ENCODE data around the gene LRRTM4. TPM values are rescaled to one million over a fixed set of nuclear protein-coding genes. Genes with fewer than 3 reads are reported as not detected.

LRRTM4 gene
- total RNA-seq, 1 experiment from 2014 or later = not detected

DNA sequence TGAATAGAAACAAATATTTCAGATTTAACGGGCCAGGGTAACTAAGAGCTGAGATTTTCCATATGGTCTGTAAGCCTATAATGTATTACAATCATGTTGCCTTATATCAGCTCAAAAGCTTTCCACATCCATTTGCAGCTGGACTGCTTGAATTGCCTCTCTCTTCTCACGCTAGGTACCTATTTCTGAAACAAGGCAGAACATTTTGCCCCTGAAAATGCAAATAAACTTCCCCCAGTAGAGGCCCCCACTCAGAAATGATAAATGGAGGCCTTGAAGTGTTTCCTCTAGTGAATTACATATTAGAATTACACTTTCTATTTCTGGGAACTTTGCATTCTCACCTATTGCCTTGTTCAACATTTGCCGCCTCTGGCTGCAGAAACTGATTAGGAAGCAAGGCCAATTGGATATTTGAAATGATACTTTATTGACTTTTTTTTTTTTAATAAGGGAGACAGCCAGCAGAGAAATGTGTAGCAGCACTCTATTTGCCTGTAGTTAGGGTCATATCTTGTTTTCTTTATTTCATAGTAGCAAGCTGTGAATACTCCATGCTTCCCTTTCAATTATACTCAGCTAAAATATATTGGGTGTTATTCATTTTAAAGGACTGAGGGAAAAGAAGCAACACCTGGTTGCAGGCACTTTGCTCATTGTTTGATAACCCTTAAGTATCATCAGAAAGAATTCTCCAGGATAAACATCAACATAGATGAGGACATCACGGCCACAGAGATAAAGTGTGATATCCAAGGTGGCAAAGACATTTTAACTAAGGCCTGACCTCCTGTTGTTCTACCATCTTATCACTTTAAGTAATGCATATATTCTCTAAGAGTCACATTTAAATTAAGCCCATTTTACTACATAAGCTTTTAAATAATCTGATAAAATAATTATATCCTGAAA is 505.5 kb downstream of the LRRTM4 start:
- H3K27ac ChIP-seq (ENCODE audit: low read length) = peak overlapping the region; percentile 88
- H3K9me3 ChIP-seq (ENCODE audit: low read length) = no peaks in the 10 kb centered on the region
- no peaks in the 10 kb centered on the region for H3K79me2 ChIP-seq (ENCODE audit: low read length)
- peak overlapping the region; percentile 19; the same call in 1 of the 2 replicates for H2AFZ ChIP-seq (ENCODE audit: low read length)
- H3K36me3 ChIP-seq (ENCODE audit: insufficient read depth, low read length) = no peaks in the 10 kb centered on the region
- peaks cover 59% of the 10 kb centered on the region for H3K4me1 ChIP-seq (ENCODE audit: low read length)
- H3K27me3 ChIP-seq (ENCODE audit: low read length) = no peaks in the 10 kb centered on the region
- peak overlapping the region; percentile 36; the same call in 1 of the 2 replicates for H3K9ac ChIP-seq (ENCODE audit: low read length)
- peak; percentile 94 for DNase-seq
- peak overlapping the region; percentile 5 for H3K4me3 ChIP-seq (ENCODE audit: low read length)
- H4K20me1 ChIP-seq (ENCODE audit: insufficient read depth, low read depth, low read length) = no peaks in the 10 kb centered on the region
- H3K9me2 ChIP-seq (replicated peaks; ENCODE audit: insufficient read depth, low read length) = no peaks in the 10 kb centered on the region
- H3K4me2 ChIP-seq (ENCODE audit: low read depth, low read length, poor library complexity, severe bottlenecking) = peak overlapping the region; percentile 57

DNA sequence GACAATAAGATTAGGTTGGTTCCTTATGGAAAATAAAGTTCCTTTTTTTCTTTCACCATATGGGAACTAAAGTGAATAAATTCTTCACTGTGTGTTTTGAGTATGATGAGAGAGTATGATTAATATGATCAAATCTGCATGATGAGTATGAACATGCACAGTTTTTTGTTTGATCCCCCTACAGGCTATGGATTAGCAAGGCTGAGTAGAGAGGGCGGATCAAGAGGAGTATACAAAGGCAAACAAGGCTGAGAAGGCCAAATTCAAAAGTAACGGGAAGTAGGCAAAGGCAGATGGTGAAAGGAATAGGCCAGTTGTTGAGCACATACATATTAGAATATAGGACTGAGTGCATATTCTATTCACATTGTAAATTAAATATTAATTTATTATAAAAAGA is 508.2 kb downstream of the LRRTM4 start:
- H2AFZ ChIP-seq (ENCODE audit: low read length) = no peak overlapping the region
- no peaks in the 10 kb centered on the region for H3K36me3 ChIP-seq (ENCODE audit: insufficient read depth, low read length)
- H4K20me1 ChIP-seq (ENCODE audit: insufficient read depth, low read depth, low read length) = no peaks in the 10 kb centered on the region
- H3K9ac ChIP-seq (ENCODE audit: low read length) = no peak overlapping the region
- no peaks in the 10 kb centered on the region for H3K9me3 ChIP-seq (ENCODE audit: low read length)
- H3K27me3 ChIP-seq (ENCODE audit: low read length) = no peaks in the 10 kb centered on the region
- no peak overlapping the region for H3K4me2 ChIP-seq (ENCODE audit: low read depth, low read length, poor library complexity, severe bottlenecking)
- H3K4me3 ChIP-seq (ENCODE audit: low read length) = no peak overlapping the region
- no peaks in the 10 kb centered on the region for H3K9me2 ChIP-seq (replicated peaks; ENCODE audit: insufficient read depth, low read length)
- DNase-seq = no peak
- H3K27ac ChIP-seq (ENCODE audit: low read length) = no peak overlapping the region
- no peaks in the 10 kb centered on the region for H3K79me2 ChIP-seq (ENCODE audit: low read length)
- peaks cover 50% of the 10 kb centered on the region for H3K4me1 ChIP-seq (ENCODE audit: low read length)

DNA sequence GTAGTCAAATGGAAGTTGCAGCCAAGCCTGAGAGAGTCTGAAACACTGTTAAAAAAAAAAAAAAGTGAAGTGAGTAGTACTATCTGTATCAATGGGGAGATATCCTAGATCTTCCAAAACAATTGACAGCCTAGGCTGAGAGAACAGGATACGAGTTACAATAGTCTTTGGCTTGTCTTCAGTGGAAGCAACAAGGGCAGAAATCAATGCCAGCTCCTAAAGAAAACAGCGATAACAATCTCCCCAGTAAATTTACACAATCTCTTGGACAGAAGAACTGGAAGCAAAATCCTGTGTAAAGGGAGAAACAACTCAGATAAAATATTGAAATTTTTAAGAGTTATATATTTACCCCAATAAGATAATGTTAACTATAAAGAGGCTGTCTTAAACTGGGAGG is 508.7 kb downstream of the LRRTM4 start:
- H3K9ac ChIP-seq (ENCODE audit: low read length) = no peak overlapping the region
- H3K9me3 ChIP-seq (ENCODE audit: low read length) = no peaks in the 10 kb centered on the region
- DNase-seq = no peak
- no peaks in the 10 kb centered on the region for H3K36me3 ChIP-seq (ENCODE audit: insufficient read depth, low read length)
- H4K20me1 ChIP-seq (ENCODE audit: insufficient read depth, low read depth, low read length) = no peaks in the 10 kb centered on the region
- H3K79me2 ChIP-seq (ENCODE audit: low read length) = no peaks in the 10 kb centered on the region
- peaks cover 45% of the 10 kb centered on the region for H3K4me1 ChIP-seq (ENCODE audit: low read length)
- H2AFZ ChIP-seq (ENCODE audit: low read length) = 0 out of 2 replicates have a peak overlapping the region, but pooled peaks have one; percentile 7
- no peaks in the 10 kb centered on the region for H3K9me2 ChIP-seq (replicated peaks; ENCODE audit: insufficient read depth, low read length)
- H3K27me3 ChIP-seq (ENCODE audit: low read length) = no peaks in the 10 kb centered on the region
- H3K4me3 ChIP-seq (ENCODE audit: low read length) = no peak overlapping the region
- no peak overlapping the region for H3K27ac ChIP-seq (ENCODE audit: low read length)
- no peak overlapping the region for H3K4me2 ChIP-seq (ENCODE audit: low read depth, low read length, poor library complexity, severe bottlenecking)

DNA sequence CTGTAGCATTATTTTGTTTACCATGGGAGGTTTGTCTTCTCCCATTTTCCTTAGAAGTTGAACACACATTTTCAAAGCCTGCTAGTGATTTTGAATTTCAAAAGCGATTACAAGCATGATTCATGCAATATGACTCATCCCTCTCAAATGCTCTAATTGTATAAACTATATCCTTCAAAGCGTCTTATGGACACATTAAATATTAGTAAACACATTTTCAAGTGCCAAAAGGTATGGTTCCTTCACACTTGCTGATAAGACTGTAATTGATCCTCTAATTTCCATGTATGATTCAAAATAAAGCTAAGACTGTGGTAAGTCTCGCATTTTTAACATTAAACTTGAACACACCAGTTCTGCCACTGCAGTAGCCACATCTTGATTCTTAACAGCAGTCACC is 512.9 kb downstream of the LRRTM4 start:
- Histone ChIP-seq H3K79me2 (ENCODE audit: low read length) (no peaks in the 10 kb centered on the region), H3K27me3 (ENCODE audit: low read length) (no peaks in the 10 kb centered on the region), H3K4me2 (ENCODE audit: low read depth, low read length, poor library complexity, severe bottlenecking) (no peak overlapping the region), H3K4me1 (ENCODE audit: low read length) (peaks cover 27% of the 10 kb centered on the region), H3K4me3 (ENCODE audit: low read length) (no peak overlapping the region), H3K9me2 (replicated peaks; ENCODE audit: insufficient read depth, low read length) (no peaks in the 10 kb centered on the region), H3K9me3 (ENCODE audit: low read length) (no peaks in the 10 kb centered on the region), H3K36me3 (ENCODE audit: insufficient read depth, low read length) (no peaks in the 10 kb centered on the region), H4K20me1 (ENCODE audit: insufficient read depth, low read depth, low read length) (no peaks in the 10 kb centered on the region), H3K27ac (ENCODE audit: low read length) (no peak overlapping the region), H2AFZ (ENCODE audit: low read length) (no peak overlapping the region), H3K9ac (ENCODE audit: low read length) (no peak overlapping the region)
- DNase-seq = no peak

DNA sequence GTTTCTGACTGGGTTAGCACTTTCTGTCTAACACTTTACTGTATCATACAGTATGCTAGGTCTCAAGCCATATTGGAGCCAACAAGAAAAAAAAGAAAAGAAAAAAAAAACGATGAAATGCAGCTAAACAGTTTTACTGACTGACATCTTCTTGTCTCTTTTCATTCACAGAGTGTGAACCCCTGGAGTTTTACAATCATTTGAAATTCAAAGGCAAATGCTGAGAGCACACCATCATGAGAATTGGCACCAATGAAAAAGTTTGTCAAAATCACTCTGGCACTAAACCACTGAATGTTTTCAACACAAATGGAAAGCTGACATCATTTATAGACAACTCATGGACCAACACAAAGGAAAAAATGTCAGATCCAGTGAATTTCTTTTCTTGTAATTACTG is 513.3 kb downstream of the LRRTM4 start:
- H3K27me3 ChIP-seq (ENCODE audit: low read length) = no peaks in the 10 kb centered on the region
- H2AFZ ChIP-seq (ENCODE audit: low read length) = no peak overlapping the region
- H3K9me2 ChIP-seq (replicated peaks; ENCODE audit: insufficient read depth, low read length) = no peaks in the 10 kb centered on the region
- DNase-seq = no peak
- H3K4me2 ChIP-seq (ENCODE audit: low read depth, low read length, poor library complexity, severe bottlenecking) = no peak overlapping the region
- H3K79me2 ChIP-seq (ENCODE audit: low read length) = no peaks in the 10 kb centered on the region
- H4K20me1 ChIP-seq (ENCODE audit: insufficient read depth, low read depth, low read length) = no peaks in the 10 kb centered on the region
- H3K4me1 ChIP-seq (ENCODE audit: low read length) = peaks cover 25% of the 10 kb centered on the region
- H3K9me3 ChIP-seq (ENCODE audit: low read length) = no peaks in the 10 kb centered on the region
- no peak overlapping the region for H3K27ac ChIP-seq (ENCODE audit: low read length)
- H3K4me3 ChIP-seq (ENCODE audit: low read length) = no peak overlapping the region
- H3K36me3 ChIP-seq (ENCODE audit: insufficient read depth, low read length) = no peaks in the 10 kb centered on the region
- H3K9ac ChIP-seq (ENCODE audit: low read length) = no peak overlapping the region

DNA sequence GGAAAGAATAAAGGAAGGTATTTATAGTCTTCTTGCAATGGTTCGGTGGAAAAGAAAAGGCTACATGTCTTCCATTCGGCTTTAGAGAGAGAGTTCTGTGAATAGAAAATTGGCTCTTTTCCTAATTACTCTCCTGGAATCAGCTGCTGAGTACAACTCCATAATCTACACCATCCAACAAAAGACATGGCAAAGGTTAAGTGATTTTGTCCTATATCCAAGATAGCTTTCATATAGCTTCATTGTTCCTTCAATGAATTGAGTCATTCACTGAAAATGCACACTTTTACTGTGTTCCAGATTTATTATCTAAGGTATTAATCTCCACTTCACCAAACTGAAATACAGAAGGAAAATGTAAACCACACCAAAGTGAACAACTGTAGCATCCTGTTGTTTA is 514.5 kb downstream of the LRRTM4 start:
- Histone ChIP-seq H3K4me2 (ENCODE audit: low read depth, low read length, poor library complexity, severe bottlenecking) (no peak overlapping the region), H3K27me3 (ENCODE audit: low read length) (no peaks in the 10 kb centered on the region), H3K9ac (ENCODE audit: low read length) (no peak overlapping the region), H3K4me3 (ENCODE audit: low read length) (peak overlapping the region; percentile 3; the same call in 1 of the 2 replicates), H3K36me3 (ENCODE audit: insufficient read depth, low read length) (no peaks in the 10 kb centered on the region), H3K9me3 (ENCODE audit: low read length) (no peaks in the 10 kb centered on the region), H3K9me2 (replicated peaks; ENCODE audit: insufficient read depth, low read length) (no peaks in the 10 kb centered on the region), H3K27ac (ENCODE audit: low read length) (no peak overlapping the region), H4K20me1 (ENCODE audit: insufficient read depth, low read depth, low read length) (no peaks in the 10 kb centered on the region), H3K79me2 (ENCODE audit: low read length) (no peaks in the 10 kb centered on the region), H2AFZ (ENCODE audit: low read length) (no peak overlapping the region), H3K4me1 (ENCODE audit: low read length) (peaks cover 15% of the 10 kb centered on the region)
- no peak for DNase-seq

DNA sequence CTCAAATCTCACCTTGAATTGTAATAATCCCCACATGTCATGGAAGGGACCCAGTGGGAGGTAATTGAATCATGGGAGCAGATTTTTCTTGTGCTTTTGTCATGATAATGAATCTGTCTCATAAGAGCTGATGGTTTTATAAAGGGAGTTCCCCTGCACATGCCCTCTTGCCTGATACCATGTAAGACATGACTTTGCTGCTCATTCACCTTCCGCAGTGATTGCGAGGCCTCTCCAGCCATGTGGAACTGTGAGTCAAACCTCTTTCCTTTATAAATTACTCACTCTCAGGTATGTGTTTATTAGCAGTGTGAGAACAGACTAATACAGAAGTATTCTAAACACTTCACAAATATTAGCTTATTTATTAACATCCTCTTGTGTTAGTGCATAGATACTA is 516.7 kb downstream of the LRRTM4 start:
- no peaks in the 10 kb centered on the region for H3K9me3 ChIP-seq (ENCODE audit: low read length)
- no peaks in the 10 kb centered on the region for H4K20me1 ChIP-seq (ENCODE audit: insufficient read depth, low read depth, low read length)
- H3K36me3 ChIP-seq (ENCODE audit: insufficient read depth, low read length) = no peaks in the 10 kb centered on the region
- no peaks in the 10 kb centered on the region for H3K79me2 ChIP-seq (ENCODE audit: low read length)
- peaks cover 13% of the 10 kb centered on the region for H3K4me1 ChIP-seq (ENCODE audit: low read length)
- no peaks in the 10 kb centered on the region for H3K9me2 ChIP-seq (replicated peaks; ENCODE audit: insufficient read depth, low read length)
- no peak overlapping the region for H3K4me3 ChIP-seq (ENCODE audit: low read length)
- no peak overlapping the region for H3K9ac ChIP-seq (ENCODE audit: low read length)
- no peak overlapping the region for H3K27ac ChIP-seq (ENCODE audit: low read length)
- no peaks in the 10 kb centered on the region for H3K27me3 ChIP-seq (ENCODE audit: low read length)
- DNase-seq = no peak
- no peak overlapping the region for H2AFZ ChIP-seq (ENCODE audit: low read length)
- no peak overlapping the region for H3K4me2 ChIP-seq (ENCODE audit: low read depth, low read length, poor library complexity, severe bottlenecking)

DNA sequence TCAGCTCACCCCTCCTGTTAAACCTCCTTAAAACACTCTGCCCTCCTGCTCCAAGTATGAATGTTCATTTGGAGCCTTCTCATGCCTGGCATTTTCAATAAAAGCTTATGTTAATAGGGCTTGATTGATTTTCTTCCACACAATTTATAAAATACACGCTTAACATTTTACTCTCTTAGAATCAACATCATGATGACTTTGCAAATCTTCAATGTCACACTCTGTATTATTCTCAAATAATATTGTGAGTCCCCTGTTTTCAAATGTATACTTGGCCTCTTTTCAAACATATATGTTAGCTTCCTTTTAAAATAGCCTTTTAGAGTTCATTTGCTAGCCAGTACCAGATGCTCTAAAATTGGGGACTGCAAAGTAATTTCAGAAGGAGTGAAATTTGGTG is 520.3 kb downstream of the LRRTM4 start:
- Histone ChIP-seq H3K27me3 (ENCODE audit: low read length) (no peaks in the 10 kb centered on the region), H3K9ac (ENCODE audit: low read length) (no peak overlapping the region), H3K9me2 (replicated peaks; ENCODE audit: insufficient read depth, low read length) (no peaks in the 10 kb centered on the region), H3K9me3 (ENCODE audit: low read length) (no peaks in the 10 kb centered on the region), H3K36me3 (ENCODE audit: insufficient read depth, low read length) (no peaks in the 10 kb centered on the region), H3K4me1 (ENCODE audit: low read length) (peaks cover 6% of the 10 kb centered on the region), H3K4me3 (ENCODE audit: low read length) (no peak overlapping the region), H3K79me2 (ENCODE audit: low read length) (no peaks in the 10 kb centered on the region), H2AFZ (ENCODE audit: low read length) (no peak overlapping the region), H4K20me1 (ENCODE audit: insufficient read depth, low read depth, low read length) (no peaks in the 10 kb centered on the region), H3K27ac (ENCODE audit: low read length) (no peak overlapping the region), H3K4me2 (ENCODE audit: low read depth, low read length, poor library complexity, severe bottlenecking) (no peak overlapping the region)
- no peak for DNase-seq
